GM12891 (cell line): Measurements from ENCODE around the gene LASP1.

Source experiments
- POLR2A ChIP-seq: IDR thresholded peaks from 2 replicates; pipeline ENCODE4 v1.6.1; 2011; ENCODE audit warnings: low read depth, low read length, control low read depth
- POLR2AphosphoS5 ChIP-seq: IDR thresholded peaks from 2 replicates; pipeline ENCODE4 v1.6.1; 2011; ENCODE audit warnings: low read depth, low read length, control low read depth
- TAF1 ChIP-seq: IDR thresholded peaks from 2 replicates; pipeline ENCODE4 v1.6.1; 2011; ENCODE audit warnings: low read depth, low read length, control low read depth

DNA sequence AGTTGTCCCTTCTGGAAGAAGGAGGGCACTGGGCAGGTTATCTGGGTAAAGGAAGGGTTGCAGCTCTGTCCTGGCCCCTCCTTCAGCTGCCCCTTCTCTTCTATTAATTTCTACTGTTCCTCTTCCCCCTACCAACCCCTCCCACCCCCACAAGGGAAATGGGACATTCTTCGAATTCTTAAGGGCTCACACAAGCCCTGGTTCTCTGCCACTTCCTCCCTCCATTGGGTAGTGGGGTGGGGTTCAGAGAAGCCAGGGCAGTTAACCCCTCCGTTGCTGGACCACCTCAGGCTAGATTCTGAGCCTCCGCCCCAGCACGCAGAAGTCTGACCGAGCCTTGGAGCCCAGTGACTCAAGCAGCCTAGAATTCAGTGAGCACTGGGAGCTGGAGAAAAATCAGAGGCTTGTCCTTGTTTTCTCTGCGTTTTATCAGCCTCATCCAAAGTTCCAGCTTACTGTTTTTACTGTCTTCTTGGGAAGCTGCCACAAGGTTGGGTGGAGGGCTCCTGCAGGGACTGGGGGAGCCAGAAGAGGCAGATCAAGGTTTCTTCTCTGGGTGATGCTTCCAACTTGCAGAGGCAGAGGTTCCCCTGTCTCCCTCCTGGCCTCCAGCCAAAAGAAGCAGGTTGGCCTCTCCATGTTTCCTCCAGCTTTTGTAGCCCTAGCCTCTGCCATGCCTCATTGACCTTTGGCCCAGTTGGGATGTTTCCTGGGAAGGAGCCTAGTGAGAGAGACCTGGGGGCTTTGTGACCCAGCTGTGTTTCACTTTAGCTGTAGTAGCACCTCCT is 10.2 kb downstream of the LASP1 start:
- TF ChIP-seq POLR2A: no peak
- TF ChIP-seq TAF1: no peak
- no peak for TF ChIP-seq POLR2AphosphoS5
